Measurements from ENCODE around the gene AKIRIN1. TPM values are rescaled to one million over a fixed set of nuclear protein-coding genes. Genes with fewer than 3 reads are reported as not detected.

Gene AKIRIN1
- total and polyA plus RNA-seq, 2 donors (not counting 3 experiments of a cell fraction or from before 2014, with no cell fraction given): 28.4 to 43.4 TPM

DNA sequence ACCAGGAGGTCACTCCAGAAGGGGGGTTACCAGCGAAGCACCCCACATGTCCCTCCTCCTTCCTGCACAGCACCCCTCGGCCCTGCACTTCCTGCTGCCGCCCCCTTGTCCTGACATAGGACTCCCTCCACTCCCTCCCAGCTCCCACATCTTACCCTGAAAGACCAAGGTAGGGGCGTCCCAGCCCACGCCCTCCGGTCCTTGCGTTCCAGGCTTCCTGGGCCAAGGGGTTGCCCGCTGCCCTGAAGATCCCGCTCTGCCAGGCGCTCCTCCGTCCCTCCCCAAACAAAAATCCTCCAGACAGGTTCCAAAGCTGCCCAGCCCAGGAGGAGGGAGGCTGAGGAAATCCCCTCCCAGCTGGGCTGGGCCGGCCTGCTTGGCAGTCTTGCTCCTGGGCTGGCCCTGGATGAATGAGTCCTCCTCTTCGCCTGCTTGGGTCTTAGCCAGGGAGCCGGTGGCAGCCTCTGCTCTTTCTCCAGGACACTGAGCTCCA is 49.5 kb upstream of the AKIRIN1 start, which contains the start of gene RHBDL2:
Gene RHBDL2 (minus strand): TSS at position 304 of the 493 bp plus-strand sequence. CDS start 22,618 bp downstream, outside the sequence.
- H3K4me1 ChIP-seq (ENCODE audit: control insufficient read depth, extremely low read depth, insufficient read depth, low read length): no peaks in the 10 kb centered on the region
- no peaks in the 10 kb centered on the region for H3K79me2 ChIP-seq (ENCODE audit: control insufficient read depth, insufficient read depth, low read length)
- ChIA-PET POLR2A (no interaction called here), CTCF (interaction anchor here (0.7 kb wide), 1 partner anchor 8 kb away, joined by 4 read pairs; no protein-coding TSS in a partner anchor)
- intact Hi-C loops (cut with micrococcal nuclease): no loop called here
- no peaks in the 10 kb centered on the region for H3K9me3 ChIP-seq (replicated peaks; ENCODE audit: control insufficient read depth, insufficient read depth, low read length)
- TF ChIP-seq FOS (IDR thresholded peaks at IDR 0.05; ENCODE audit: borderline replicate concordance, insufficient read depth, low read length): no peak
- peak within 1 kb of the TSS; percentile 20 for H3K4me2 ChIP-seq (ENCODE audit: insufficient read depth, low read length)
- no peaks in the 10 kb centered on the region for H4K20me1 ChIP-seq (replicated peaks; ENCODE audit: control insufficient read depth, extremely low read depth, insufficient read depth, low read length)
- no peaks in the 10 kb centered on the region for H3K36me3 ChIP-seq (ENCODE audit: control insufficient read depth in 2 of 2, extremely low read depth in 1 of 2, insufficient read depth in 2 of 2, low read length in 2 of 2)
- no peak within 1 kb of the TSS for H3K27ac ChIP-seq (ENCODE audit: insufficient read depth, low read depth, low read length)
- dilution Hi-C loops (cut with MboI; ENCODE audit: extremely low pct_ligation_motif_present, low sequenced_read_pairs): no loop called here
- peak within 1 kb of the TSS; percentile 83 for H2AFZ ChIP-seq (ENCODE audit: low read depth, low read length)
- peak within 1 kb of the TSS in 1 of 3 experiments; percentile 28 for H3K4me3 ChIP-seq (replicated peaks in 1 of 3; ENCODE audit: insufficient read depth in 1 of 3, low read depth in 1 of 3, low read length in 3 of 3)
- no peaks in the 10 kb centered on the region for H3K27me3 ChIP-seq (ENCODE audit: control insufficient read depth in 2 of 2, insufficient read depth in 2 of 2, low read length in 2 of 2)
- no peaks in the 10 kb centered on the region for H3K9me1 ChIP-seq (replicated peaks; ENCODE audit: control insufficient read depth, extremely low read depth, insufficient read depth, low read length)
- FAIRE-seq (peak; percentile 15), DNase-seq (ENCODE audit: low read depth, low spot score) (peak; percentile 15)
- BruUV-seq (replicated peaks): no TSS peak
- H3K9ac ChIP-seq (replicated peaks; ENCODE audit: extremely low read depth, insufficient read depth, low read length): no peak within 1 kb of the TSS

- Histone ChIP-seq H3K9me3 (replicated peaks; ENCODE audit: control insufficient read depth, insufficient read depth, low read length) (no peaks in the 10 kb centered on the region), H4K20me1 (replicated peaks; ENCODE audit: control insufficient read depth, extremely low read depth, insufficient read depth, low read length) (no peaks in the 10 kb centered on the region), H3K36me3 (ENCODE audit: control insufficient read depth in 2 of 2, extremely low read depth in 1 of 2, insufficient read depth in 2 of 2, low read length in 2 of 2) (no peaks in the 10 kb centered on the region), H3K9ac (replicated peaks; ENCODE audit: extremely low read depth, insufficient read depth, low read length) (no peak overlapping the region), H3K79me2 (ENCODE audit: control insufficient read depth, insufficient read depth, low read length) (no peaks in the 10 kb centered on the region), H2AFZ (ENCODE audit: low read depth, low read length) (no peak overlapping the region), H3K27me3 (ENCODE audit: control insufficient read depth in 2 of 2, insufficient read depth in 2 of 2, low read length in 2 of 2) (no peaks in the 10 kb centered on the region), H3K4me3 (replicated peaks in 1 of 3; ENCODE audit: insufficient read depth in 1 of 3, low read depth in 1 of 3, low read length in 3 of 3) (no peak overlapping the region), H3K27ac (ENCODE audit: insufficient read depth, low read depth, low read length) (no peak overlapping the region), H3K4me2 (ENCODE audit: insufficient read depth, low read length) (no peak overlapping the region), H3K9me1 (replicated peaks; ENCODE audit: control insufficient read depth, extremely low read depth, insufficient read depth, low read length) (no peaks in the 10 kb centered on the region), H3K4me1 (ENCODE audit: control insufficient read depth, extremely low read depth, insufficient read depth, low read length) (no peaks in the 10 kb centered on the region)
- ChIA-PET CTCF (no interaction called here), POLR2A (no interaction called here)
- no peak for TF ChIP-seq MYC (IDR thresholded peaks at IDR 0.05; ENCODE audit: low read depth, low read length)
- FAIRE-seq (peak; percentile 21), DNase-seq (ENCODE audit: low read depth, low spot score) (no peak)
- intact Hi-C loops (cut with micrococcal nuclease) (no loop called here), dilution Hi-C loops (cut with MboI; ENCODE audit: extremely low pct_ligation_motif_present, low sequenced_read_pairs) (no loop called here)
- BruUV-seq (replicated peaks): no TSS peak
These were observed 48.2 kb upstream of the AKIRIN1 start for GRCh38 chr1:38942664-38943428.
